Testis (tissue), 2 donors: ENCODE results near the gene NDUFAF5.

ENCODE experiments used
- CTCF ChIP-seq, 3 experiments: fragments of 450-650 bp in 2 of 3; fragments of 200-600 bp in 1 of 3; sonication (generic) in 1 of 3; IDR thresholded peaks; one replicate each; pipeline ENCODE4 v1.5.1; 2016 to 2019; ENCODE audit warnings: antibody characterized with exemption in 3 of 3, mild to moderate bottlenecking in 2 of 3, moderate library complexity in 1 of 3
- POLR2A ChIP-seq: fragments of 450-650 bp; IDR thresholded peaks from one replicate; pipeline ENCODE4 v1.6.1; 2017; ENCODE audit warnings: antibody characterized with exemption, mild to moderate bottlenecking, moderate library complexity

- no peak for TF ChIP-seq CTCF (IDR thresholded peaks at IDR 0.05)
- no peak for TF ChIP-seq POLR2A
Measured at GRCh38 chr20:13799974-13800373, 15.1 kb downstream of the NDUFAF5 start.
